GM21737 (cell line): Measurements from ENCODE around the gene CHGA.

Source experiments
- ATAC-seq: cut with Tn5 transposase; IDR thresholded peaks from one replicate; pipeline ENCODE4 v1.9.1; 2021; ENCODE audit warnings: mild to moderate bottlenecking, moderate library complexity; ENCODE audit not compliant: unreplicated experiment

CHGA gene

DNA sequence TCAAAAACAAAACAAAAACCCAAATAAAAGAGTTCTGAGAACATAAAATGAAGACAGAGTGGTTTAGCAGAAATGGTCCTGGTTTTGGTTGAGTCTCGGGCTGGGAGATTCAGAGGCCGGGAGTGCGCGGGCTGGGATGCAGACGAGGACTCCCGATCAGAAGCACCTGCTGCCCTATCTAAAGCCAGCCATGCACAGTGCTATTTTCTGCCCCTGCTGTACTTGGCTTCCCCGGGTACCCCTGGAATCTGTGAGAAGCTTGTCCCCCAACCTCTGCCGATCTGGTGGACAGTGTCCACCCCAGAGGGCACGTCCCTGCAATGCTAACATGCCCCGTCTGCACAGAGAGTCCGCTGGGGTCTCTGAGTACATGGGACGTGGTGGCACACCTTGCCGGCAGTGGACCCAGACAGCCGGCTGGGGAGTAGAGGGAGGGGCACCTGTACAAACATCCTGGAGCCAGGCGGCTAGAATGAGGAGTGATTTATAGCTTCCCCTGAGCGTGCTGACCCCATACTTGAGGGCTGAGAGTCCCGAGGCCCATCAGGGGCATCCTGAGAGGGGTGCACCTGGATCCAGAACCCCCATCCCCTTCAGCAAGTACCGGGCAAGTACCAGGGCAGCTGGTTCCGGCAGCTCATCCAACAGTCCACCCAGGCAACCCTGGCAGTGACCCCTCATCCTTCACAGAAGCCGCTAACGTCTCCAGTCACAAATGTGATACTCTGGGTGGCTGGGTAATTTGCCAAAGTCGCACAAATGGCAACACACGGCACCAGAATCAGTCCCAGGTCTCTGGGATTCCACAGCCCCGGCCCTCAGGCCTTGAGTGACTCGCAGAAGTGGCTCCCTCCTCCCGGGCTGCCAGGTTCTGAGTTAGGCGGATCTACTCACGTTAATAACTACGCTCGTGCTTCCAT is 37.1 kb downstream of the CHGA start:
- ATAC-seq = no peak

DNA sequence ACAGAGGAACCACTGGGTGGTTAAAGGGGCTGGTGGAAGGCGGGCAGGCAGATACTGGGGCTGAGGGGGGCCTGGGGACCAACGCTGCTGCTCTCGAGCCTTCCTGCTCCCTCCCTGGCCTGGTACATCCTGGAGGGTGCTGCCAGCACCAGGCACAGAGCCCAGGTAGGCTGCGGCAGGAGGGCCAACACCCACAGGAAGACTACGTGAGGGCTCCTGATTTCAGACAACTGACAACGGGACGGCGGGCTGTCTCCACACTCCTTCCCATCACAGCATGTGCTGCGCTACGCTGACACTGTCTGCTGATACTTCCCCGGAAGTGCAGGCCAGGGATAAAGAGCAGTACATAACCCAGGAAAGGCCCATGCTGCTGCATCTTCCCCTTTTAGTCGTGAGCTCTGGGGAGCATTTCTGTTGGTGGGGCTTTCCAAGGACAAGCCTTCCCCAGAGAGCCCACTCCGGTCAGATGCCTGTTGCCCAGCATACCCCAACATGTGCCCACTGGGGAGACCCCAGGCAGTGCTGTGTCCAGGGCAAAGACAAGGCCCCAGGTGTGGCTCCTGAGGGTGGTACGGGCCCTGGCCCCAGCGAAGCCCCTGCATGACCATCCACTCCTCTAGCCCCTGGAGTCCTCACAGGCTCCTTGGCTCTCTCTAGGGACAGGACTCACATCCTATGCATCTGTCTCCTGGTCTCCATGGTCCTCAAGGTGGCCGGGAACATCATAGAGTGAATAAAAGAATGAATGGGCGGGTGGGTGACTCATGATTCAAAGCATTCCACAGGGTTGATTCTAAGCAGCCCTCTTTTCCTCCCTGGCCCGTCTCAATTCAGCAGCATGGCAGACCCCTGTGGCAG is 38.0 kb downstream of the CHGA start:
- no peak for ATAC-seq

DNA sequence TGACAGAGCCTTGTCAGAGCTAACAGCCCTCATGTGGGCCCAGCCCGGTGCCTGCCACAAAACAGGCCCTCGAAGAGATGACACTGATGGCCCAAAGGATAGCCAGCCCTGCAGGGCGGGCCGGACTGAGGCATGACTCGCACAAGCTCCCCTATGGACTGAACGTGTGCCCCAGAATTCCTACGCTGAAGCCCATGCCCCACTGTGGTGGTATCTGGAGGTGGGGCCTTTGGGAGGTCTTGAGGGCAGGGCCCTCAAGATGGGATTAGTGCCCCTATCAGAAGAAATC is 38.6 kb downstream of the CHGA start:
- no peak for ATAC-seq

- no peak for ATAC-seq
These were observed 39.3 kb downstream of the CHGA start for GRCh38 chr14:92962031-92962830.

- no peak for ATAC-seq
These were observed 39.8 kb downstream of the CHGA start for GRCh38 chr14:92962831-92963095.

DNA sequence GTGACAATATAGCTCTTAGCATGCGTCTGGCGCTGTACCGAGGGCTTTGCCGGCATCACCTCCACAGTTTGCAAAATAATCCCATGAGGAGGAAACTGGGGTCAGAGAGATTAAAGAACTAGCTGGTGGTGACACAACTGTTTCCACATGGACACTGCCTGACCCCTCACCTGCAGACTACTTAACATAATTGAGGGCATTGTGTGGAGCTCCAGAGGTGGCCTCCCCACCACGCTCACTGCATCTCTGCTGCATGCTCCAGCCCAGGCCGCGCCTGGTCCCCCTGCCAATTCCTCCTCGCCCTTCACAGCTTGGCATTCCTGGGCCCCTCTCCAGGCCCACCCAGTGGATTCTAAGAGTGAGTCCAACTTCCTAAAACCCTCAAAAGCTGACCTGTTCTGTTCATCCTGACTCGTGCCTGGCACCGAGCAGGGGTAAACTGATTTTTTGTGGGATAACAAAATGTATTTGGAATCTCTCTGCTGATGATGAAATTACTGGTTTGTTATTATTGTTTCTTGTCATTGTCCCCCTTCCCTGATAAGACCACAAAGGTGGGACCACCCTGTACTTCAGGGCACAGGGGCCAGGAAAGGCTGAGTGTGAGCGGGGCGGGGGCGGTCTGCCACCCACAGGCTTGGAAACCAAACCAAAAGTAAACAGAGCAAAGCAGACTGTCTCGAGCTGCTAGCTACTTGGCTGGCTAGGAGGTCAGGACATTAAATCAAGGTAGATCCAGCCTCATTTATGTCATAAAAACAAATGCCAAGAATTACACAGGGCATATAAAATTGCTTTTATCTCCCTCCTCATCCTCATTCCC is 40.6 kb downstream of the CHGA start:
- no peak for ATAC-seq

GRCh38 chr14:92964124-92965109 is 41.5 kb downstream of the CHGA start:
- no peak for ATAC-seq

DNA sequence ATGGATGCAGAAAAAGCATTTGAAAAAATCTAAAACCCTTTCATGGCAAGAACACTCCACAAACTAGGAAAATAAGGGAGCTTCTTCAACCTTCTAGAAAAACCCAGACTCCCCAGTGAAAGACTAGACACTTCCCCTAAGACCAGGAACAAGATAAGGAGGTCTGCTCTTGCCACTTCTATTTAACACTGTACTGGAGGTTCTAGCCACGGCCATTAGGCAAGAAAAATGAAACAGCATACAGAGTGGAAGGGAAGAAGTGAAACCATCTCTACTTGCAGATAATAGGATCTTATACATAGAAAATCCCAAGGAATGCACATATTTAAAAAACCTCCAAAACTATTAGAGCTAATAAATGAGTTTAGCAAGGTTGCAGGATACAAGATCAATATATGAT is 42.3 kb downstream of the CHGA start:
- ATAC-seq = no peak

DNA sequence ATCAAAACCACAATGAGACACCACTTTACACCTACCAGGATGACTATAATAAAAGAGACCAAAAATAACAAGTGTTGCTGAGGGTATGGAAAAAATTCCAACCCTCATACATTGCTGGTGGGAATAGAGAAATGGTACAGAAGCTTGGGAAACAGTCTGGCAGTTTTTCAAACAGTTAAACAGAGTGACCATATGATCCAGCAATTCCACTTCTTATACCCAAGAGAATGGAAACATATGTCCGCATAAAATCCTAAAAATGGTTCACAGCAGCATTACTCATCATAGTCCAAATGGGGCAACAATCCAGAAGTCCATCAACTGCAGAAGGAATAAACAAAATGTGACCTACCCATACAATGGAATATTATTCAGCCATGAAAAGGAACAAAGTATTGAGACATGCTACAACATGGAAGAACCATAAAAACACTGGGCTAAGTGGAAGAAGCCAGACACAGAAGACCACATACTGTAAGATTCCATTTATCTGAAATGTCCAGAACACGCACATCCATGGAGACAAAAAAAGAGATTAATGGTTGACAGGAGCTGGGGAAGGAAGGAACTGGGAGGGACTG is 44.5 kb downstream of the CHGA start:
- no peak for ATAC-seq

DNA sequence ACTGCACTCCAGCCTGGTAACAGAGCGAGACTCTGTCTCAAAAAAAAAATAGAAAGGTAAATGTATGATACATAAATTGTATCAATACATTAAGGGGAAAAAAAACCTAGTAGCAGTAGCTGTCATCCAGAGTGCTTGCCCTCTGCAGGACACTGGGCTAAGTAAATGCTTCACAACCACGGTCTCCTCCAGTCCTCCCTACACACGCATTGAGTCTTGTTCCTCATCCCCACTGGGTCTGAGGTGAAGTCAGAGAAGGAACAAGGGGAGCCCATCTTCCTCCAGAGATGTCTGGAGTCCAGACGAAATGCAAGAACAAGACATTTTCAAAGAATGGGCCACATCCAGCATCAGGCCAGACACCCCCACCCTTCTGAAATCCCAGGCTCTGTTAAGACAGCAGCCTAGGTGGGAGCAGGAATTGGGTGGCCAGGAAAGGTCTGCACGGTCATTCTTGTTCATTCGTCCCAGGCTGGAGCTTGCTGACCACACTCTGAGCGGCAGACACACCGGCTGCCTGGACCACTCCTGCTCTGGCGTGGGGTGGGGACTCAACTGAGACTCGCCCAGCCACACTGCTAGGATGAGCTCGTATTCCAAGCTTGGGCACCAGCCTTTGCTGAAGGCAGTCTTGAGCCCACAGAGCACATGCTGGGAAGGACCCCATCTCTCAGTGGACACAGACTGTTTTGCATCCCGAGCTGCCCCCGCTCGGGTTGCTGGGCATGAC is 45.5 kb downstream of the CHGA start:
- no peak for ATAC-seq

GRCh38 chr14:92969430-92969829 is 46.5 kb downstream of the CHGA start:
- no peak for ATAC-seq

GRCh38 chr14:92969871-92970270 is 46.9 kb downstream of the CHGA start:
- no peak for ATAC-seq

GRCh38 chr14:92970271-92970670 is 47.3 kb downstream of the CHGA start:
- no peak for ATAC-seq

DNA sequence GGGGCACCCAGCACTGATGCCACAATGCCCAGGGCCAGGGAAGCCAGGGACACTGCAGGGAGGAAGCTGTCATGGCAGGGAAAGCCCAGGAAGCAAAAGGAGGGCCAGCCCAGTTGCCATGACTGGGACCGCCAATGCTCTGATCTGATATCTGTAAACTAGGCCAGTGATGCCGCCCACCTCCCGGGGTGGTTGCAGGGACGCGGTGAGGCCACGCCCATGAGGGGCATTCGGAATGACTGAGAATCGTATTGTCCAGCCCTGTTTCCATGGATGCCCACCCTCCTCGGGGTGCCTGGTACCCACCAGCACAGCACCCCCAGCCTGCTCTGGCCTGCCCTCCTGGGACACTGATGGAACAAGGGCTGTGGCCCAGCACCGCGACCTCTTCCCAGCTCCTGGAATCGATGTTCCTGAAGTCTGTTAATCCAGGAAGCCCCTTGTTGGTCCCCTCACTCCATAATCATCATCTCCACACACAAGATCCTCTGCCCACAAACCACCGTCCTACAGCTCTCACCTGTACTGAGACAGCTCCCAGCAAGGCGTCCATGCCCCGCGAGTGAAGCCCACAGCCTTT is 48.7 kb downstream of the CHGA start:
- ATAC-seq = no peak

- no peak for ATAC-seq
These were observed 50.4 kb downstream of the CHGA start for GRCh38 chr14:92973261-92973797.

- ATAC-seq = no peak
These were observed 50.9 kb downstream of the CHGA start for GRCh38 chr14:92973798-92974372.

DNA sequence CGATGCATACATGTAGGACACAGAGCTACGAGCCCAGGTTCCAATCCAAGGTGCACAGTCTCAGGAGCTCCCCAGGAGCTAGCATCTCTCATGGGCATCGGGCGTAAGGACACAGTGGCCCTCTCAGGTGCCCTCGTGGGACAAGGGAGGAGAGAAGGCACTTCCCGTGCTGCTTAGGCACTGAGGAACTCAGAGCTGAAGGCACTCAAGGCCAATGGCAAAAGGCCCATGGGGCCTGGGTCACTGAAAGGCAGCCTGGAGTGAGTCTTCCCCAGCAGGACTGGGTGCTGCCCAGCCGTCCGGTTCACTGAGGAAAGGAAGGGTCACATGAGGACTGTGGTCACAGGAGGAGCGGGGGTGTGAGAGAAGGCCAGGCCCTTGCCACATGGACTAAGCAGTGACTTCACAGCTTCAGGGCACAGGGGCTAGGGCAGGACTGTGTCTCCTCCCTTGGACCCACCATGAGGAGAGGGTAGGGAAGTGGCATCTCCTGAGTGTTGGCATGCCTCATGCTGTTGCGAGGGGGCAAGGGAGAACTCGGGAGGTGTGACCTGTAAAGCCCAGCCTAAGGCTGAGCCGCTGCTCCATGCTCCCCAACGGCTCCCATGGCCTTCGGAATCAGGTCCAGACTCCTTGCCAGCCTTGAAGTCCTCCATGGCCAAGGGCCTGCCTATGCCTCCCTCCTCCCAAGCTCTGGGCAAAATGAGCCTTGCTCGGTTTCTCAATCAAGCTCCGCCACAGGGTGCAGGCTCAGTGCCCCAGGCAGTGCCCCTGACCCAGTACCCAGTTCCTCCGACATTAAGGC is 51.8 kb downstream of the CHGA start:
- ATAC-seq = no peak
